HG02571 (cell line): ENCODE measurements around the gene MARS1.

ENCODE experiments used
- ATAC-seq: cut with Tn5 transposase; IDR thresholded peaks from one replicate; pipeline ENCODE4 v1.9.1; 2021; ENCODE audit warnings: mild to moderate bottlenecking, moderate library complexity; ENCODE audit not compliant: unreplicated experiment

MARS1 gene

DNA sequence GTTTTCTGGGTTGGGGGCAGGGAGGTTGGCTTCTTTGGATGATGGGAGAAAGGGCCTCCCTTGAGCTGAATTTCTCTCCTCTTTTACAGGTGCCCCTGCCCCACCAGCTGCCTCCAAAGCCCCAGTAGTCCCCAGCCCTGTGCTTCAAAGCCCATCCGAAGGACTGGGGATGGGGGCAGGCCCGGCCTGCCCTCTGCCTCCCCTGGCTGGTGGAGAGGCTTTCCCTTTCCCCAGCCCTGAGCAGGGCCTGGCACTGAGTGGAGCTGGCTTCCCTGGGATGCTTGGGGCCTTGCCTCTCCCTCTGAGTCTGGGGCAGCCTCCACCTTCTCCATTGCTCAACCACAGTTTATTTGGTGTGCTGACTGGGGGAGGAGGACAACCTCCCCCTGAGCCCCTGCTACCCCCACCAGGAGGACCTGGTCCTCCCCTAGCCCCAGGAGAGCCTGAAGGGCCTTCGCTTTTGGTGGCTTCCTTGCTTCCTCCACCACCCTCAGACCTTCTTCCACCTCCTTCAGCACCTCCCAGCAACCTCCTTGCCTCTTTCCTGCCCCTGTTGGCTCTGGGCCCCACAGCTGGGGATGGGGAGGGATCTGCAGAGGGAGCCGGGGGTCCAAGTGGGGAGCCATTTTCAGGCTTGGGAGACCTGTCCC, 38.7 kb downstream of the MARS1 start:
- no peak for ATAC-seq

DNA sequence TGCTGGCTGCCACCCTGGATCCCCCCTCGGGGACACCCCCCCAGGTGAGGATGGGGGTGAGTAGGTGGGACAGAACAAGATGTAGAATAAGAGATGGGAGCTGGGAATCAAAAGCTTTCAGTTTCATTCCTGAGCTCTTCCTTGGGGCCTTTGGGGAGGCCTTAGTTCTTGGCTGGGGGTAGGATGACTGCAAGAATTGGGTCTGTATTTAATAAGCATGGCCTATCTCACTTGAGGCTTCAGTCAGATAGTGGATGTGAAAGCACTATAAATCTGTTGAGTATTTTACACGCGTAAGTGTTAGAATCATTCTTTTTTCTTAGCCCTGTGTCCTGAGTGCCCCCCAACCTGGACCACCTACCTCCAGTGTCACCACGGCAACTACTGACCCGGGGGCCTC, 39.3 kb downstream of the MARS1 start:
- ATAC-seq = no peak

DNA sequence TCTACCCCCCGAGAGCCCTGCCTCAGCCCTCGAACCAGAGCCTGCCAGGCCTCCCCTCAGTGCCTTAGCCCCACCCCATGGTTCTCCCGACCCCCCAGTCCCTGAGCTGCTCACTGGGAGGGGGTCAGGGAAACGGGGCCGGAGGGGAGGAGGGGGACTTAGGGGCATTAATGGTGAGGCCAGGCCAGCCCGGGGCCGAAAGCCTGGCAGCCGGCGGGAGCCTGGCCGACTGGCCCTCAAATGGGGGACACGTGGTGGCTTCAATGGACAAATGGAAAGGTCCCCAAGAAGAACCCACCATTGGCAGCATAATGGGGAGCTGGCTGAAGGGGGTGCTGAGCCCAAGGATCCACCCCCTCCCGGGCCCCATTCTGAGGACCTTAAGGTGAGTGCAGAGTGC, 40.3 kb downstream of the MARS1 start:
- no peak for ATAC-seq

DNA sequence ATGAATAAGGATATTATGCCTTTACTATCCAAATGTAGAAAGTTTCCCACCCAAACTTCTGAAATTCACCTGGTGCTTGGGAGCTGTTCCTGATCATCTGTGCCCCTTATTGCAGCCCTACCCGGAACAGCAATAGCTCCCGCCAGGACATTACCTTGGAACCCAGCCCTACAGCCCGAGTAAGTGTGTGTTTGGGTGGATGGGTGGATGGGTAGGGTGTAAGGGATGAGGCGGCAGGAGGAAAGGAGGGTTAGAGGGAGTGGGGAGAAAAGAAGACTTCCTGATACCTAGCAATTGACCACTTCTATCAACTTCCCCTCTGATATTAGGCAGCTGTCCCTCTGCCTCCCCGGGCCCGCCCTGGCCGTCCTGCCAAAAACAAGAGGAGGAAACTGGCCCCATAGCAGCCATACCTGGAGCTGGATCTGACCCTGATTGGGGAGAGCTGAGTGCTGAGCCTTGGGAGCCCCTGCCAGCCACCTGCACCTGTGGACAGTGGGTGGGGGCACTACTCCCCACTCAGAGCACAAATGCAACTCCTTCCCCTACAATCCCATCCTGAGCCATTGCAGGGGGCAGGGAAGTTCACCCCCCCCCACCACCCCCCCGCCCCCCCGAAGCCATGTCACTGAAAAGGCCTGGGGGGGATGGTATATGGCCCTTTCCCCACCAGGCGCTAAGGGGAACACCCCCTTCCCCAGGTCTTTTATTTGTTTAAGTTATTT, 41.1 kb downstream of the MARS1 start:
- ATAC-seq = no peak

DNA sequence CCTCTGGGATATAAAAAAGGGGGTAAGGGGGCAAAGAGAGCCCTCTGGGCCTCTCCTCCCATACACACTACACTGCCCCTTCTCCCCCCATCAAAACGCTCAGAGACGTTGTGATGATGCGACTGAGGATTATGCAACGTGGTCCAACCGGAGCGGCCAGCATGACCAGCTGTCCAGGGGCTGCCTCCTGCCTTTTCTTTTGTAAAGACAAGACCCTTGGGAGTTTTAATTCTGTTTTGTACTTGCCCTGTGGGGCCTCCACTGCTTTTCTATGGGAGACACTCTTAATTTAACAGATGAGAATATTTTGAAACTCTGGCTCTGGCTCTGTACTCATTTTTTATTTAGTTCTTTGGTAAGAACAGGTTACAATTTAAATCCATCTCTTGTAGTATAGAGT, 42.0 kb downstream of the MARS1 start:
- ATAC-seq = no peak

DNA sequence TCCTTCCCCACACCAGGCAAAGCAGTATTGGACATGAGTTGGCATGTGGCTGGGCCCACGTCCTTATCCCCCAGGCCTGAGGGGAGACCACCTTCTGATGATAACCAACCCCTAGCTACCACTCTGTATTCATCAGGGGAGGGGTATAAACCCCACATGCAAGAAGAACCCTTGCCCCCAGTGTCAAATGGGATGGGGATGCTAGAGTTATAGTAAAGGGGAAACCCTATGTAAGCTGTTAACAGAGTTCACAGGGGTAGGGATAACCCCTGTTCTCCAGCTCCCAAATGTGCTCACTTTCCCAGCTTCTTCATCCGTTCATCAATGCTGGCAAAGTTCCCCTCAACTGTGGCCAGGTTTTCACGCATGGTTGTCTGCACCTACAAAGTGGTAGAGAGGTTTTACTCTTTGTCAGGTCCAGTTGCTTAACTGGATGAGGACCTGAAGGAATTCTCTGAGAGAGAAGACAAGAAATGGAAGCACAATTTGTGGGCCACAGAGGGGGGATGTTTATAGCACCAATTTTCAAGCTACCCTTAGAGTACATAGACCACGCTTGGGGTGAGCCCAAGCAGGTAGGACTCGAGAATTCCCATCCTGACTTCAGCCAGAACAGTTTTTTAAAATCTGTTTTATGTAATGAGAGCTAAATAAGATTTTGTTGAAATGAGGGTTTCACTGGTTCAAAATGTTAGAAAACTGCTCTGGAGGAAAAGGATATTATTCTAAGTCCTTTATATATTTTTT, 42.7 kb downstream of the MARS1 start:
- ATAC-seq = no peak

DNA sequence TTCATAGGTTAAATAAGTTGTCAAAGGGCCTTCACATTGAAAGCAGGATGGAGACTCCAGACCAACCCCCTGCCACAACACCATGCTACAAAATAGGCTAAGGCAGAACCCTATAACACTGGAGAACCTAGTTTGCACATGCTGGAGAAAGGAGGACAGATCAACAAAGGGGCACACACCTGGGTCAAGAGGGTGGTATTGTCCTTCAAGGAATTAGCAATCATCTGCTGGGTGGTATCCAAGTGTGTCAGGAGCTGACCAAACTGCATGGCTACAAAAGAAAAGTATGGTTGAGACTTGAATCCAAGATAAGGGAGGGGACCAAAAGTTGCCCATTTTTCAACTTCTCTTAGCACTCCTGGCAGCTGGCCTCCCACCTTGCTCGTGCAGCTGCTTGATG, 44.0 kb downstream of the MARS1 start:
- ATAC-seq = no peak

DNA sequence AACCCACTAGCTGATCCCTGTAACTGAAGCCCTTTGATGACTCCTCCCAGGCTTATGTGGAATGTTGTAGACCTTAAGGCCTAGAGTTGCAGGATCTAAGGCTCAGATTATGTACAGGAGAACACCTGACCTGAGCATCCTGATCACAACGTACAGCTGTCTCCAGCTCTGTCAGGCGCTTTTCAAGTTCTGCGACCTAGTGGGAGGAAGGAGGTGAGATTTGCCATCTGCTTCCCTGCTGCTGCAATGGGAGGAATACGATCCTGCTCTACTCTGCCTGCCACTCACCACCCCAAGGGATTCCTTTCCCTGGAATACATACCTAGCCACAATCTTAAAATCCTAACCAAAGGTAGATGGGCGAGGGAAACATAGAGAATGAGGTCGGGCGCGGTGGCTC, 45.2 kb downstream of the MARS1 start:
- no peak for ATAC-seq

DNA sequence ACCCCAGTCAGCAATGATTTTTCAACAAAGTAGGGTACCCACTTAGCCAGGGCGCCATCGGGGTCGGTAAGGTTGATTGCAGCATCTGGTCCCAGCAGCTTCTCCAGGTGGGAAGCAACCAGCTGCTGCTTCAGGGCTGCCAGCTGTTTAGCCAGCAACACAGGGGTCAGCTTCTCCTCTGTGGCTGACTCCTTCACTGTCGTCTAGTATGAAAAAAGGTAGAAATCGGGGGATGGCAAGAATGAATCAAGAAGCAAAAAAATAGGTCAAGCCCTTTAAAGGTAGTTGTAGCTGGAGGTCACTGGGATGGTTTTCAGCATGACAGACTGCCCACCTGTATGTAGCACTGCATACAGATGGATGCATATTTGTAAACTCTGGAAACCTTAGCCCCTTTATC, 46.4 kb downstream of the MARS1 start:
- ATAC-seq = no peak

DNA sequence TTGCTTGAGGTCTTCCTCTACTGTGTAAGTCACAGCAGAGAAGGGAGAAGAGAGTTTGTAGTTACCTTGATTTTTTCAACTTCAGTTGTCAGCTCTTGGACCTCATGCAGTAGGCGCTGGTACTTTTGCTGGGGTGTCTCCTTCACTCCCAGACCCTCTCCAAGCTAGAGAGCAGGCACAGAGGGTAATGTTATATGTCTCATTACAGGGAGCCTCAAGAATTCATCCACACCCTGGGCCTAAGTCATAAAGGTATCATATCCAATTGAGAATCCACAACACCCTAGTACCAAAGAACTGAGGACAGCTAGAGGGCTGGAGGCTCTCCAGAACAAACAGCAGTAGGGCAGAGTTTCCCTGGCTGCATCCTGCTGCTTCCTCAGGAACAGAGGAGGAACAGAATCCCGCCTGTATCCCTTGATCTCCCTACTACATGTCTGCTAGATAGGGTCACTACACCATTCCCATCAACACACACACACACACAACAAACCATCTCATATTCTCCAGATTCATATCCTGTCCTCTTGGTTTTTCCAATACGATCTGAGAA, 47.2 kb downstream of the MARS1 start:
- no peak for ATAC-seq

DNA sequence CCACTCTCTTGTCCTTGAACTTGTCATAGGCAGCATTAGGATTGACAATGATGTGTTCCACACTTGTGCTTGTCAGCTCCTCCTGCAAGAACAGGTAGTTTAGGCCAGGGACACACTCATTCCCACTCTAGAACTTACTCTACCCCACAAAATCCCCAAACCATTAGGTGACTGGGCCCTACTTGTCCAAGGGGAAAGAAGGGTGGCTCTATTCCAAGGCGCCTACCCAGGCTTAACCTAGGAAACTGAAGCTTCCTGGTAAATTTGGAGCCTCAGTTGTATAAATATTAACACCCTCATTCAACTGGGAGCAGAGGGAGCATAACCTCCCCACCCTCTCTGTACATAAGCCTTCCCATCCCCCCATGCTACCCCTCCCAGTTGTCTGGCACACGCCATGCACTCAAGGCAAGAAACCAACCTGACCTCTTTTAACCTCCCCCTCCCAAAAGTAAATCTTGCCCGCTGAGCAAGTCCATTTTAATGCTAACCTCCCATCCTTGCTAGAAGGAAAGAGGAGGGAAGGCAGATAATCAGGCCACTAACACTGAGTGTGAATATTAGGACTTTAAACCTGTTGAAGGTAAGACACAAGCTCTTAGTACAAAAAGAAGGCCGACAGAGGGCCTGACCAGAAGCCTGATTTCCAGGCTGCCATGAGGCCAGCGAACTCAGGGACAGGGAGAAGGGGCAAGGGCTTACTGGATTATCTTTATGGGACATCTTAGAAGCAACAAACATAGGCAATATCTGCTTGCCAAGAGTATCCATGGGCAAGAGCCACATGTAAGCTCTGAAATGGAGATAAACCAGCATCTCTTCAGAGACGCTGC, 48.1 kb downstream of the MARS1 start:
- no peak for ATAC-seq

DNA sequence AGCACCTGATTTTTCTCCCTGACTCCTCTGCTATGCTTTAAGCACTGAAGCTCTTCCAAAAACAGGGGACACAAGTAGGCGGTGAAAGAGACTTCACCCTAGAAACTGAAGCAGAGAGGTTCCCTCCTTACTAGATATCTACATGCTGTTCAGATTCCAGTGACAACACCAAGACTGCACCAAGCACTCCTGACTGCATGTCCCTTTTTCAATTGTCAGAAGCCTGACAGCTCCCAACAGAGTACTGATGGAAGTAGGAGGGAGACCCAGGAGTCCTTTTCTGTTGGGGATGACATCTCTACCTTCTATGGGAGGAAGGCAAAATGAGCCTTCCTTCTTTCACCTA, 48.7 kb downstream of the MARS1 start:
- ATAC-seq = no peak

DNA sequence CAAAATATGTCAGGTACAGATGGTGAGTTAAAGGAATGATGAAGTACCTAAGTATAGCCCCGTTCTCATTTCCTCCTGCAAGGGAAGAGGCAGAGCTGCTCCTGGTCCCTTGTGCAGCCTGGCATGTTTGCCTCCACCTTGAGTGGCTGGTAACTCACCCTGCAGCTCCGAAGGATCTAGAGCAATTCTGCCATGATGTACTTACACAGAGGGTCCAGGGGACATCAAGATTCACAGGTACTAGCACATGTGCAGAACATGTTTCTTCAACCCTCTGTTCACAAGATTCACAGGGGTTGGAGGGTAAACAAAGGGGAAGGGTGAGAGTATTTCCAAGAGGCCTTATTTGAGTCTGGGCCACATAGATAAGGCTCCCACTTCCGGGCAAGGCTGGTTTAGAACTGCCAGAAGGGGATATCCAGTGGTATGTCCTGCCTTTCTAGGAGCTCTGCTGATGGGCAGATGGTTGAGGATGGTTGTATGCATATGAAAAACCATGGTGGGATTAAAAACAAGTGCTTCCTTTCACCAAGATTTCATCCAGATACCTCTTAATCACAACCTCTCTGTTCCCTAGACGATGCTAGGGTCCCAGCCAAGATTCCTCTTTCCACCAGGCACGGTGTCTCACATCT, 51.4 kb downstream of the MARS1 start:
- ATAC-seq = no peak

DNA sequence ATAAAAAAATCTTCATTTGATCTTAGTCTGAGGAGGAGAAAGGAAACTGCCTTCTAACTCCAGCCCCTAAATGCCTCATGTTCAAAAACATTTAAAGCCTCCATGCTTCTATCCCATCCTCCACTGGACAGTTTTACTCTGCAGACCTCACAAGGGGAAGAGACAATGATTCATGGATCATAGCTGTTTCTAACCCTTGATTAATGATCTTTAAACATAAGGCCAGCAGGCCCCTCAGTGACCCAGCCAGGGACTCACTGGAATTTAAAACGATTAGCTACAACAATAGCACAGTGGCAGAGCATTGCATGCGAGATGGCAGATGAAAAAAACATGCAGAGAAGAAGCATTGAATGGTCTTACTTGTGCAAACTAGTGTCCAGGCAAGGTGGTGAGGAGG, 53.1 kb downstream of the MARS1 start:
- no peak for ATAC-seq

DNA sequence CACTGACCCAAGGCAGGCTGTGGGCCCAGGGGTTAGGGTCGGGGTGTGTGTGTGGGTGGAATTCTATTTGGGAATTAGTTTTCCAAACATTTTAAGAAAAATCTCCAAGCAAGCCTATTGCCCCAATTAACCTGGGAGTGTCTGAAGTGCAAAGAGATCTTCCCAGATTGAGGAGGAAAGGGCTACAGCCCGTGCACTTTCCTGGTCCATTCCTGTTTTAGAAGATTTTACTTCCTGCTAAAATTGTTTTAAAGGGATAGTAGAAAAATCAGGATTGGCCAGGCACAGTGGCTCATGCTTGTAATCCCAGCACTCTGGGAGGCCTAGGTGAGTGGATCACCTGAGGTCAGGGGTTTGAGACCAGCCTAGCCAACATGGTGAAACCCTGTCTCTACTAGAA, 53.8 kb downstream of the MARS1 start:
- ATAC-seq = no peak

DNA sequence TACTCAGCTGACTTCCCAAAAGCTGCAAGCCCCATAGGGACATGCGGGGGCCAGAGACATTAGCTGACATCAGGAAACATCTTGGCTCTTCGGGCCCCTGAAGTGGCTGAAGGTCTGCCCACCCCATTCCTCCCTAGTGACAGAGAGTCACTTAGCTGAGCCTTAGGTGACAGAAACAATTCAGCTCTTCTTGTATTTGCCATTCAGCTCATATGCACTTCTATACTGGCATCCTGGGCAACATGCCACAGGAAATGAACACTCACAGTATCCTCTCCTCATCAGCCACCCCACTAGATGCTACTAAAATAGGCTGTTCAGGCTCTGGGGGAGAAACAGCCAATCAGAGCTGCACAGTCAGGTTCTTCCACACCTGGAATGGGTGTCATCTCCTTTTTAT, 55.7 kb downstream of the MARS1 start:
- ATAC-seq = no peak

DNA sequence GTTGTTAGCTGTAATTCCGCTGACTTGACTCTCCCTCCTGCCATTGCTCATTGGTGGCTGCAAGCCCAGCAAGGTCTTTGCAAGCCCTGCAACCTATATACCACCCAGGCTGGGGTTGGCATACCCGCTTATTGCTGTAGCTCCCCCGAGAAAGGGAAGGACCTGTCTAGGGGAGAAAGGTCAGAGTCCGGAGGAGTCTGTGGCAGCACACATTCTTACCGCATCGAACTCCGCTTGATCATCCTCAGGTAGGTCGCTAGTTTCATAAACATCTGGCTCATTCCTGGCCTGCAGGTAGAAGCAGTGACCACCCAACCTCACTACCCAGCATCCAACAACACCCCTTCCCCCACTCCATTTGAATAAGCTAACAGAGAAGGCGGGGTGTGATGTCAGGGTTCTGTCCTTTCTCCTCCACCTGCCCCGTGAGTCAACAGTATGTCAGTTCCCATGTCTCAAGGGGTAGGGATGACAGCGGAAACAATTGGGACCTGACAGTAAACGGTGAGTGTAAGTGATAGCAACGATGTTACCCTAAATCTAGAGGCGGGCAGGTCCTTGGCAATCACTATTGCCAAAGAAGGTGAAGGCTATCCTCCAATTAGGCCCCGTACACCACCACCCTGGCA, 58.1 kb downstream of the MARS1 start:
- no peak for ATAC-seq

DNA sequence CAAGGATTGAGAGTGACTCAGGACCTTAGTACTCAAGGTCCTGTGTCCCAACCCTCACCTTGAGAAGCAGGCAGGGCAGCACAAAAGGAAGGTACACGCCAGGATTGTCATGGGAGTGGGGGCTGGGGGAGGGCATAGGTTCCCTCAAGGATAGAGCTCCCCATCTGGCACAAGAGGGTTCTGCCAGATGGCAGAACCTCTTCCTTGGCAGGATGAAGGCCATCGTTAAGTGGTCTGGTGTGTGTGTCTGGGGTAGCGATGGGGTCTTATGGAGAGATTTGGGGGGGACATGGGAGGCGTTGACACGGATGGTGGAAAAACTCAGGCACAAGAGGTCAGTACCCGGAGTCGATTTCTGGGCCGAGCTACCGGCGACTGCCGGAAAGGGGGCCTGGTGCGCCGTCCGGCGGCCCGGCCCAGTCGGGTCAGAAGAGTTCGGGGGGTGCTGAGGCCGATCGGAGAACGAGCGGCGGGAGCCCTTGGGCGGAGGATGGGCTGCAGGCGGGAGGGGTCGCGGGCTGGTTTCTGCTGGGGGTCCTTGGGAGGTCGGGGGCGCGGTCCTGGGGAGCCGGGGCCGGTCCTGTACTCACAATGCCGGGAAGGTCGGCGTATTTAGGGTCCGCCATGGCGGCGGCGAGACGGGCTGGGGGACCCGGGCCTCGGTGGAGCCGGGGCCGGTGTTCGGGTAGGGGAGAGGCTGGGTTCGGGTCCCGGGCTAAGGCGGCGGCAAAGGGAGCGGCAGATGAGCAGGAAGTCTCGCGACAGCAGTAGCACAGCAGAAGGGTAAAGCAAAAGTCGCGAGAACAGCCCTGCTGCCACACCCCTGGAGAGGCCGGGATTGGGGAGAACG, 58.8 kb downstream of the MARS1 start, which contains the start of gene DCTN2:
Gene DCTN2 (minus strand): TSS at position 755 of the 850 bp plus-strand sequence. CDS start 129 bp downstream, at position 626.
- peak; percentile 98 for ATAC-seq
